SIG-M5 treated with dmso at 0.1 percent for 504 hours (cell line): ENCODE results near the gene ATXN7L1.
A peak's percentile ranks its signal among the peaks of the same experiment; 100 is the strongest.

Experiments used
- DNase-seq: peaks from one replicate; lab custom pipeline; 2025; ENCODE audit not compliant: unreplicated experiment; lab: John Stamatoyannopoulos, UW

Gene ATXN7L1, protein sequence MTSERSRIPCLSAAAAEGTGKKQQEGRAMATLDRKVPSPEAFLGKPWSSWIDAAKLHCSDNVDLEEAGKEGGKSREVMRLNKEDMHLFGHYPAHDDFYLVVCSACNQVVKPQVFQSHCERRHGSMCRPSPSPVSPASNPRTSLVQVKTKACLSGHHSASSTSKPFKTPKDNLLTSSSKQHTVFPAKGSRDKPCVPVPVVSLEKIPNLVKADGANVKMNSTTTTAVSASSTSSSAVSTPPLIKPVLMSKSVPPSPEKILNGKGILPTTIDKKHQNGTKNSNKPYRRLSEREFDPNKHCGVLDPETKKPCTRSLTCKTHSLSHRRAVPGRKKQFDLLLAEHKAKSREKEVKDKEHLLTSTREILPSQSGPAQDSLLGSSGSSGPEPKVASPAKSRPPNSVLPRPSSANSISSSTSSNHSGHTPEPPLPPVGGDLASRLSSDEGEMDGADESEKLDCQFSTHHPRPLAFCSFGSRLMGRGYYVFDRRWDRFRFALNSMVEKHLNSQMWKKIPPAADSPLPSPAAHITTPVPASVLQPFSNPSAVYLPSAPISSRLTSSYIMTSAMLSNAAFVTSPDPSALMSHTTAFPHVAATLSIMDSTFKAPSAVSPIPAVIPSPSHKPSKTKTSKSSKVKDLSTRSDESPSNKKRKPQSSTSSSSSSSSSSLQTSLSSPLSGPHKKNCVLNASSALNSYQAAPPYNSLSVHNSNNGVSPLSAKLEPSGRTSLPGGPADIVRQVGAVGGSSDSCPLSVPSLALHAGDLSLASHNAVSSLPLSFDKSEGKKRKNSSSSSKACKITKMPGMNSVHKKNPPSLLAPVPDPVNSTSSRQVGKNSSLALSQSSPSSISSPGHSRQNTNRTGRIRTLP

DNA sequence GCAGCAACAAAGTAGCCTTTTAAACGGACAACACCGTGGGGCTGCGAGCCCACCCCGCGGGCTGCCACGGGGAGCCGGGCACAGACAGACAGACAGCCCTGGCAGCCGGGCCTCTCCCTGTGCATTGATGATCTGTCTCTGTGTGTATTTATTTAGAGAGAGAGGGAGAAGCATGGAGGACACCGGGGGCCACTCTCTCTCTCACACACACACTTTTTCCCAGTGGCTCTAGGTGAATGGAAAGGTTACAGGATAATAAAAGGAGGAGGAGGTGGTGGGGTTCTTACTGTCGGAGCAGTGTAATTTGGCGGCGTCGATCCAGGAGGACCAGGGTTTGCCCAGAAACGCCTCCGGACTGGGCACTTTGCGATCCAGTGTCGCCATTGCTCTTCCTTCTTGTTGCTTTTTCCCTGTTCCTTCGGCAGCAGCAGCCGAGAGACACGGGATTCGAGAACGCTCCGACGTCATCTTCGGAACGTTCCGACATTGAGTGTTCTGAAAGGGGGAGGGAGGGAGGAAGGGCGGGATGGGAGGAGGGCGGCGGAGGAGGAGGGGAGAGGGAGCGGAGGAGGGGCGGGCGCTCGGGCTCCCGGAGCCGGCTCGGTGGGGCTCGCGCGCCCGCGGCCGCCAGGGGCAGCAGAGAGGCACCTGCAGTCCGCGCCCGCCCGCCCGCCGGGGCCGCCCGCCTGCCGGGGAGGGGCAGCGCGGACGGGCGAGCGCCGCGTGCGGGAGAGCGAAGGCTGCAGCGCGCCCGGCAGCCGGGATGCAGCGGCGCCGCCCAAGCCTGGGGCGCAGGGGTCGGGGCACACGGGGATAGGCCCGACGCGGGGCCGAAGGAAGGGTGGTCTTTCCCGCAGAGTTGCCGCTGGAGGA is at the start of gene ATXN7L1:
TSS of gene ATXN7L1 (minus strand) at position 509 of the 873 bp plus-strand sequence. CDS start at position 468, 41 bp downstream.
- peak; percentile 92 for DNase-seq

- no peak for DNase-seq
Observed at GRCh38 chr7:105926131-105926530, 49.7 kb upstream of the ATXN7L1 start.

GRCh38 chr7:105924945-105925344 is 48.5 kb upstream of the ATXN7L1 start:
- no peak for DNase-seq

DNA sequence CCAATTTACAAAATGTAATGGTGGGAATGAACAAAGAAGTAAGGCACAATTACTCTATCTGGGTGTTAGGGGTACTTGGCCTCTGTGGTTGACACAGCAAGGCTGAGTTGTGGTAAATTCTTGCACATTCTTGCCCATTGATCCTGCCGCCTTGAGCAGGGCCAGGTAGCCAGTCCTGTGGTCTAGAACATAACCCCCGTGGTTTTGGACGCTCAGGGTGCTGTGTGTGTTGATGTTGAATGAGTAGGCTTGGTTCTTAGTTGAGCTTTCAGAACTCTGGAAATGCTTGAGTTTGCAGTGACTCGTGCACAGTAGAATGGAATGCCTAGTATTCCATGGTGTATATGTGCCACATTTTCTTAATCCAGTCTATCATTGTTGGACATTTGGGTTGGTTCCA is 44.4 kb upstream of the ATXN7L1 start:
- no peak for DNase-seq

- DNase-seq: no peak
Observed at GRCh38 chr7:105917659-105918058, 41.3 kb upstream of the ATXN7L1 start.

DNA sequence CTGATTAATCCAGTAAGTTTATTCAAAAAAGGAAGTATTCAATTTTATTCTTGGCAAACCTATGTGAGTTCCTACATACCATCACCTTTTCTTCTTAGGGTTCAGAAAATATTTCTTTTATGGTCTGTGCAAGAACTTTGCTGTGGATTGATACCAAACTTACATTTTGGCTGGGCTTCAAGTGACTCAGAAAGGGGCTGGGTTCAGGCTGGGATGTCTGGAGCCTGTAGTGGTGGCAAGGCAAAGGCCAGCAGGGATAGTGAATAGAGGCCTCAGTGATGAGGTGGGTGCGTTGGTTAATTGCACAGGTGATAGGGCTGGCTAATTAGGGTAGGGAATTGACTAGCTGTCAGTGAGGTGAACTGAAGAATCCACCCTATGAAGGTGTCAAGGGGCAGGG is 40.2 kb upstream of the ATXN7L1 start:
- no peak for DNase-seq

DNA sequence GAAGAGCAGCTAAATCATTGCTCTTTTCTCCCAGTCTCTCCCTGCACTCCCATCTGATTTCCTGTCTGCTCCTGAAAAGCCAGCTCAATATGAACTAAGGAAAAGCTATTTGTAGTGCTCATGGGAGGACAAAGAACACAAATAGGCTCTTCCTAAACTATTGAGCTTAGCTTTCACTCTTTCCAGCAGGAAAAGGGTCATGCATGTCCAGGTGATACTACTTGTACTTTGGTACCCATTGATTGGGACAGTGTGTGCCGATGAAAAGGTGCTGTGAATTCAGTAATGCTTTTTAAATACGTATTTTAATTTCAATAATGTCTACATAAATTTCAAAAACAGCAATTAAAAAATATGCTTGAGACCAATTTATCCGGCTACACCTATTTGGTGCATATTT is 37.5 kb upstream of the ATXN7L1 start:
- DNase-seq: no peak

DNA sequence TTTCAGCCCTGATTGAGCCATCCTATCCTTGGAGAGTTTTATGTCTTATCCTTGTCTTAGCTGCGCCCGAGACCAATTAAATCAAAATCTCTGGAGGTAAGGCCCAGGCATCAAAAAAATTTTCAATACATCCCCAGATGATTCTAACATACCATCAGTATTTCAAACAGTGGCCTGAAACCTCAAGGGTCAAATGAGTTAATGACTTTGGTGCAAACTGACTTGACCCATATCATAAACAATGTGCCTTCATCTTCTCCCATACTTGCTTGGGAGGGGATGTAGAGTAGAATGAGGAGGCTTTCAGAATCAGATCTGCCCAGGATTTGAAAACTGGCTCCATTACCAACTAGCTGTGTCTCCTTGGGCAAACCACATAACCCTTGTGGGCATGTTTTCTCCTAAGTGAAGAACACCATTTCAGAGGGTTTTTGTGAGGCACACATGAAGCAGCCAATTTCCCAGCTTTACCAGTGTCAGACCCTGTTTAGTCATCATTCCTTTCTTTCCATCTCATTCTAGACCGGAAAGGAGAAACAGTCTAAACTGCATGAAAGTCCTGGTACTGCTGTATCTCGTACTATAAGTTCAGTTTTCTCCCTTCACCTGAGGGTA is 35.7 kb upstream of the ATXN7L1 start:
- DNase-seq: no peak

GRCh38 chr7:105910172-105910571 is 33.8 kb upstream of the ATXN7L1 start:
- DNase-seq: no peak

- DNase-seq: no peak
Observed at GRCh38 chr7:105909742-105910141, 33.3 kb upstream of the ATXN7L1 start.

DNA sequence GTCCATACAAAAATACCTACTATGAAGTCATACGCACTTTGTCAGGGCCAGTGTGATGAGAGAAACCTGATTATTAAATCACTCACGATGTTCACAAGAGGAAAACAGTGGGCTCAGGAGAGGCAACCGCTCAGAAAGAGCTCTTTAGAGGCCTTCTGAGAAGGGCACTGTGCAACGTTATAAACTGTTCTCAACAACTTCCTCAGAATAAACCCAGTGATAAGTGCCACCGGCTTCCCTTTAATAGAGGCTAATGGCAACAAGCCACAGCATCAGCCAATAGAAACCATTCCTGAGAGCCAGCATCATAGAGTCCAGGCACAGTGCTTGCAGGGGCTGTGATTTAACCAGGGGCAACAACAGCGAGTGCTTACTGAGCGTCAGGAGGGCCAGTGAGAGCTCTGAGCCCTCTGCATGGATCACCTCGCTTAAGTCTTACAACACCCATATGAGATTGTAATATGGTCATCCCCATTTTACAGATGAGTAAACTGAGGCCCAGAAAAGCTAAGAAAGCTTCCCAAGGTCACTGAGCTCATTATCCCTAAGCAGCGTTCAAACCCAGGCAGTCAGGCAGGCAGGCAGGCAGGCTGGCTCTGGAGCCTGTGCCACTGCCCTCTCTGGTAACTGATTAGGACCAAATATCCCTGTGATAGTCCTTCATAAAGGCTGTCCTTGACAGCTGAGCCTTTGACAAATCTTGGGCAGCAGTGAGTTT is 30.9 kb upstream of the ATXN7L1 start:
- no peak for DNase-seq

- DNase-seq: no peak
Observed at GRCh38 chr7:105906695-105907094, 30.3 kb upstream of the ATXN7L1 start.

GRCh38 chr7:105905910-105906568 is 29.6 kb upstream of the ATXN7L1 start:
- DNase-seq: no peak

DNA sequence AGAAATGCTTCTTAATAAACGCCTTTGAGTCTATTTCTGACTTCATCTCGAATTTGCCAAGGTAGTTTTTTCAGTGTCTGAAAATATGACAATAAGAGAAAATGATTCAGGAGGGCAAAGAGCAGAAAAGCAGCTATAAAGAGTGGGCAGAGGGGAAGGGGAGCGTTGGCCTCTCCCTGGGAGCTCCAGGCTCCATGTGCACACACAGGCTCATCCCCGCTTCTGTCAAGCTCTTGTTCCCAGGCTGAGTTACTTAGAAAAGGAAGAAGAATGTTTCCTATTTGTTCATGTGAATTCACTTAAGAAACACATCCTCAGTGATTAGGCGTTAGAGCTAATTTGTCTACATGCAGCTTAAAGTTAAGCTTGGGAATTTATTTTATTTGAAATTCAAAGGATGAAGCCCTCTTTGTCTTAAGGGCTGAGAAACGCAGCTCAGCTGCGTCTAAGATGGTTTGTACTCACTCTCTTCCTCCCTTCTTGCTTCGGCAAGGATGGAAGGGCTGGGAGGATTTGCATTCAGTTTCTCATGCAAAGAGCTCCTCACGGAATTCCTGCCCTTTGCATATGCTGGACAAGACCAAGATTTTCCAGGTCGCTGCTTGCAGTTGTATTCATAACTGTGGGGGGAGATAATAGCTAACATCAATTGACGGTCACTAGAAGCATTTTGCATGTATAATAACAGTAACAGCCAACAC is 29.0 kb upstream of the ATXN7L1 start:
- no peak for DNase-seq

DNA sequence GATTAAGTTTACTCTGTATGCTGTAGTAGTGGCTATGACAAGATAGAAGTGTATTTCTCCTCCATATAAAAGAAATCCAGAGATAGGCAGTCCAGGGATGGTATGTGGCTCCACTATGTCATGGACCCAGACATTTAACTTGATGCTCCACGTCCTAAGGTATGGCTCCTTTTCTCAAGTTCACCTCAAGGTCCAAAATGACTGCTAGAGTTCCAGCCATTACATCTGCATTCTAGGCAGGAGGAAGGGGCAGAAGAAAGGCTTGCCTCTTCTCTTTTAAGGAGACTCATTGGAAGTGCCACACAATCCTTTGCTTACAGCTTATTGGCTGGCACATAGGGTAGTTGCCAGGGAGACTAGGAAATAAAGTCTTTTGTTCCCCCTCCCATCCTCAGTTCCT is 27.7 kb upstream of the ATXN7L1 start:
- DNase-seq: no peak

GRCh38 chr7:105902325-105902911 is 26.0 kb upstream of the ATXN7L1 start:
- no peak for DNase-seq

GRCh38 chr7:105897999-105898398 is 21.6 kb upstream of the ATXN7L1 start:
- DNase-seq: no peak

DNA sequence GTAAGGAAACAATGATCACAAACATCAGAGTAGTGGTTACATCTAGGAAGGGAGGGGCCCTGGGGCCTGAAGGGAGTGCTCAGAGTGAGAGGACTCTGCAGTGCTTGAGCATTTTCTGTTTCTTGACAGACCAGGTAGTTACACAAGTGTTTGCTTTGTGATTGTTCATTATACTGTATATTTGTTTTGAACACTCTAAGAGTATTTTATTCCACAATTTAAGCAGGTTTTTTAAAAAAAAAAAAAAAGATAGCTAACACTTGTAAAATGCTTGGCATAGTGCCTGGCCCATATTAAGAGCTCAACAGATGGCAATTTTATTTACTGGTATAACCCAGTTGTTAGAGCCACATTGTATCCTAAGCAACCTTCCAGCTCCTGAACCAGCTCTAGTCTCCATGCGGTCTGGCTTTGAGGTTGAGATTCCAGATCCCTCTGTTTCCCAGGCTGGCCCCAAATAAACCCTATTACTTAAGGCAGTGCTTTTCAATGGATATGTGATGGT is 20.1 kb upstream of the ATXN7L1 start:
- DNase-seq: no peak
